Measurements from ENCODE around the gene RAI1.
"Not testable (repeated sequence)": the region's sequence is repeated elsewhere in the genome, so short reads cannot be mapped to it uniquely, and the experiment has no call there.

The RAI1 gene

DNA sequence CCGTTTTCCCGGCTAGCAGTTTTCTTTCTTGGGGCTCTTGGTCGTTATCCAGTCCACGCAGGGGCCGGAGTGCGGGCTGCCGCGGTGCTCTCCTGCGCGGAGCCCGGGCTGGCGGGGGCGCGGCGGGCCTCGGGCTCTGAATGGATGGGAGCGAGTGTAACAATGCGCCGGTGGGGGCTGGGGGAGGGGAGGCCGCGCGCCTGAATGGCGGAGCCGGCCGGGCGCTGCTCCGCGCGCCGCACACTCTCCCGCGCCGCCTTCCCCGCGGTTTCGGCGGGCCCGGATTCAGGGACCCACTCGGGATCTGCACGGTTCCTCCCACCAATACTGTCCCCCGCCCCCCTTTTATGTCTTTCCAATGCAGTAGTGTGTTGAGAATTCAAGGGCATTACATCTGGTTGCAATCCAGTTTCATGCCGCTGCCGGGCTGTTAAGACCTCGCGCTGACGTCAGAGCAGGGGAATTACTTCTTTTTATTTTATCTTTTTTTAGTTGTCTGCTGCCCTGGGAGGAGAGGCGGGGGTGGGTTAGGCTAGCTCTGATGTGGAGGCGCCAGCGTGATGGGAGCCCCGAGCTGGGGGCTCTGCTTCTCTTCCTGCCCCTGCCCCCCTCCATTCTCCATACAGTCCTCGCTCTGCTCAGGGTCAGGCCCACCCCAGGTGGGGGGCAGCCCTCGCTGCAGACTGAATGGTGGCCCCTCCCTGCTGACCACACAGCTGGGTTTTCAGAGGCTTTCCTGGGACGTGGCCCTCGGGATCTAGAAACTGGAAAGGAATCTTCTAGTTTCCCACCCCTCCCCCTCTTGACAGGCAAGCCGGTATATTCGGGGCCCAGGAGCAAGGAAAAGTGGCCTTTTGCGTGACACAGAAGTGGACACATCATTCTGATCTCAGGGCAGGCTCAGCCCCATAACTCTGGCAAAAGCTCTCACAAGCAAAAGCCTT lies 1.8 kb downstream of the RAI1 start:
- peak; percentile 35 for DNase-seq

- no peak for DNase-seq
These were observed 2.6 kb downstream of the RAI1 start for GRCh38 chr17:17683710-17684365.

DNA sequence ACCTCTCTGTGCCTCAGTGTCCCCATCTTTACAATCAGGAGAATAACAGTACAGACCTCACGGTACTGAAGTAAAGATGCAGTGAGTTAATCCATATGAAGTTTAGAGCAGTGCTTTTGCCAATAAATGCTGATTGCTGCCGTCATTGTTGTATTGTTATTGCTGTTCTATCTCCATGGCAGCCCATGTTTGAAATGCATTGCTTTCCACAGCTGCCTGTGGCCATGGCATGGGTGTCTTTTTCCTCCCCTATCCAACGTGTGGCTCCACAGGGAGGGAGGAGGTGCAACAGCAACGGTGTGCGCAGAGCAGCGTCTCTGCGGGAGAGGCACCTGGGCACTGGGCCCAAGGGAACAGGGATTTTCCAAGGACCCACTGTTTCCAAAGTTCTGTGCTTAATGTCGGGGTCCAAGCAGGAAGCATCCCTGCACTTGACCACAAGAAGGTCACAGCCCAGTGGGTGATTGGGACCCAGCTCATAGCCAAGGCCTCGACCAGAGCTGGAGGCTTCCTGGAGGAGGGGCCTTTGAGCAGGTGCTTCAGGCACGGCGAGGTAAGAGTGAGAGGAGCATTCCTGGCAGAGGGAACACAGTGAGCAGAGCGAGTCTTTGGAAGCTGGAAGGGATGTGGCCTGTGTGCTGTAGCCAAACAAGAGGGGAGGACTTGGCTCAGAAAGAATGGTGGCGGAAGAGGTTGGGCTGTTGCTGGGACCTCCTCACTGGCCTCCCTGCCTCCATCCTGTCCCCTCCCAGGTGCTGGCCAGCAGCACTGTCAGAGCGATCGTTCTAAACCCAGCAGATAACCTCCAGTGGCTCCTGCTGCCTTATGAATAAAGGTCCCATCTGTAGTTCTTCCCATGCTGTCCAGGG lies 3.9 kb downstream of the RAI1 start:
- no peak for DNase-seq

GRCh38 chr17:17685775-17686291 lies 4.6 kb downstream of the RAI1 start:
- no peak for DNase-seq

DNA sequence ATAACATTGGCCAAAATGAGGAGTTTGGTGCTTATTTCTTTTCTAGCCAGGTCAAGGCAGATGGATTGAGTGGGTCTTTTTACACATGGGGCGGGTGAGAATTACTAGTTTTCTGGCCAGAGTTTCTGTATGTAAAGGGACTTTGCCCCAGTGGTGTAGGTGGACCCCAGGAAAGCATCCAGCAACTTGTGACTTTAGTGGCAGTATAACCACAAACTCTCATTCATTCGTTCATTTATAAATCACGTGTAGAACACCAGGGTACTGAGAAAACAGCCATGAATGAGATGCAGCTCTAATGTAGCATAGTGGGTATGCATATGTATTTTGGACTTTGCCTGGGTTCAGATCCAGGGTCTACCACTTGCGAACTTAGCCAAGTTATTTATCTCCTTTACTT lies 8.1 kb downstream of the RAI1 start:
- no peak for DNase-seq

- not testable (repeated sequence) for DNase-seq
These were observed 9.0 kb downstream of the RAI1 start for GRCh38 chr17:17690233-17690632.

DNA sequence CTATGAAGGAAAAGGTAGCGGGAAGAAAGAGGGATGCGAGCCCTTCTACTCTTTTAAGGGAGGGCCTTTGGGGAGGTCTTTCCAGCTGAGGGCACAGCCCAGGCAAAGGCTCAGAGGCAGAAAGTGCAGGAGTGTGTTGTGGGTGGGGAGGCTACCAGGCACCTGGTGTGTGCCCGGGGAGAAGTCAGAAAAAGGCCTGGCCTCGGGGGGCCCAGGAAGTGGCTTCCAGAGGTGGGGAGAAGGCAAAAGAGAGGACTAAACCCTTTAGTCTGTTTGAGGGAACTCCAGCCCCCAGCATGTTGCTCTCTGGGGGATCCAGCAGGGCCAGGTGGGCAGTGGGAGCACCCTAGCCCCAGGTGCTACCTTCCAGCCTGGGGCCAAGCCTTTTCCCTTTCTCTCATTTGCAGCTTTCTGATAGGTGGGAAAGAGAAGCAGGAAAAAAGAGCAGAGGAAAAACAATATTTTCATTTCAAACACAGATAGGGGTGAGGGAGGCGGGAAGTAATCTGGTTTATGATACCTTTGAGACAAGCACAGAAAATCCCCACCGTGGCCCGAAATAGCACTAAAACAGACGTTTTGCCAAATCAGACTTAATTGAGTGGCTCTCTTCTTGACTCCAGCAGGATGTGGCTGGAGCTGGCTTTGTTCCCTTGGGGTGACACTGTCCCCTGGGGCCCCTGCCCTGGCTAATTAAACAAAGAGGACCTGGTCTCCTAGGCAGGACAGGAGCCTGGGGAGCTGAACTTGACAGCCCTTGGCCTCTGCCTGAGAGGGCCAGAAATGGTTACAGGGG lies 10.4 kb downstream of the RAI1 start:
- DNase-seq, result no peak

GRCh38 chr17:17692353-17693252 lies 11.3 kb downstream of the RAI1 start:
- no peak for DNase-seq

- DNase-seq, result peak; percentile 56
These were observed 12.3 kb downstream of the RAI1 start for GRCh38 chr17:17693253-17694168.

- no peak for DNase-seq
These were observed 13.2 kb downstream of the RAI1 start for GRCh38 chr17:17694169-17695081.

- no peak for DNase-seq
These were observed 14.8 kb downstream of the RAI1 start for GRCh38 chr17:17696085-17696484.

- no peak for DNase-seq
These were observed 15.8 kb downstream of the RAI1 start for GRCh38 chr17:17696882-17697633.

DNA sequence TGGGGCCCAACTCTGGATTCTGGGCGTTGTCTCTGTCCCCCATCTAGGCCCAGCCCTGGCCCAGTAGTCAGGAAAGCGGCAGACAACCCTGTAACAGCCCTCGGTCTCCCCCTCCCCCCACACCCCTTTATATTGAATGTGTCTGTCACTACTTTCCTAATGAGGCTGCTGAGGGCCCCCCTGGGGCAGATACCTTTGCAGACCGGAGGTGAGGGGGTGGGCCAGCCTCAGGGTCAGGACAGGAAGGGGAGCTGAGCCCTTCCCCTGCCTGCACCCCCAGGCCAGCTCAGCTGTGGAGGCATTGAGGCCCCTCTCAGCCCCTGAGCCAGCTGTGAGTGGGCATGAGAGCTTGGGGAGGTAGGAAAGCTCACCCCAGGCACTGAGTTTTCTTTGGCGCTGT lies 17.1 kb downstream of the RAI1 start:
- no peak for DNase-seq

- DNase-seq, result no peak
These were observed 17.7 kb downstream of the RAI1 start for GRCh38 chr17:17698869-17699351.

- no peak for DNase-seq
These were observed 18.2 kb downstream of the RAI1 start for GRCh38 chr17:17699491-17699890.

DNA sequence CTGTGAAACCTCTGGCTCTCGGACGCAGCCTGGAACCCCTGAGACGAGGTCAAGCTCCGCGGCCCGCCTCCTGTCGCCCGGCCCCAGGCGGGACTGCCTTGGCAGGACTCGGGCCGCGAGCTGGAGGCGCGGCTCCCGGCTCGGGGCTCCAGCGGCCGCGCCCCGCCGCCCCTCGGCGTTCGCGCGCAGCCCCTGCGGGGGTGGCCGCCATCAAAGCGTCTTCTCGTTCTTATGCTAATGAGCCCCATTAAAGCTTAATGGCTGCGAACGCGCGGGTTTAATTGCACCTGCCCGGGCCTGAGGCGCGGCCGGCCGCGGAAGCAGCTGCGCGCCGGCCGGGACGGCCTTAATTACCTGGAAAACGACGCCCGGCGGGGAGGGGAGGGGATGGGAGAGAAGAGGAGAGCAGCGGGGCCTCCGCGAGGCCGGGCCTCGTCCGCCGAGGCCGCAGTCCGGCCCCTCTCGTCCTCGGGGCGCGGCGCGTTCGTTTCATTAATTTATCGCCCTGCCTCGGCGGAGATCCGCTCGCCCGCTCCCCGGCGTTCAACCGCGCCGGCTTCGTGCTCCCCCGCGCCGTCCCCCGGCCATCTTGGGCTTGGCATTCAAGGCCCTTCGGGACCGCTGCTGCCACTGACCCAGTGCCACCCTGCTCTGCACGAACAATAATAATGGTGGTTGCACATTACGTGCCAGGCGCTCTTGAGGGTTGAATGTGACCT lies 19.2 kb downstream of the RAI1 start:
- DNase-seq, result no peak

DNA sequence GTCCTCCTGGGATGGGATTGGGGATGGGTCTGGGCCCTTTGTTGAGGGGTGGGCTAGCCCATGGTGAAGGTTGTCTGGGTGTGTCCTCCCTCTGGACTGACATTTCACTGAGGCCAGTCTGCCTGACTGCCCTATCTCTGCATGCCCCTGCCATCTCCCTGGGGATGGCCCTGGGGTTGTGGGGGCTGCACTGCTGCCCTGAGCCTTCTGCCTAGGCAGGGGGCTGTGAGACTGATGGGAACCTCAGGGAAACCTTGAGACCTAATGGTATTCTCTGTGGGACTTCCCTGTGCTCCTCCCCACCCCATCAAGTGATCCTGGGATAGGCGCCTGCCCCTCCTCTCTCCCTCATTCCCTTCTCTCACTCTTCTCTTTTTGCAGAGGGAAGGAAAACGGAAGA lies 19.9 kb downstream of the RAI1 start:
- no peak for DNase-seq

Measured in NCI-H1694 treated with DMSO at 0.1 percent for 48 hours (cell line).